WI38 (cell line): ENCODE data around the gene ASB2.

ENCODE experiments used
- H3K4me3 ChIP-seq: 2 replicates; pipeline ENCODE4 v1.5.1; 2011; ENCODE audit warnings: low read depth, mild to moderate bottlenecking, control low read depth, low read length
- CTCF ChIP-seq: IDR thresholded peaks from 2 replicates; pipeline ENCODE4 v1.5.1; 2012; ENCODE audit warnings: low read depth, mild to moderate bottlenecking, control low read depth, low read length

Gene ASB2

GRCh38 chr14:93944348-93945069 lies 31.9 kb downstream of the ASB2 start:
- TF ChIP-seq CTCF: no peak
- H3K4me3 ChIP-seq: no peak overlapping the region

DNA sequence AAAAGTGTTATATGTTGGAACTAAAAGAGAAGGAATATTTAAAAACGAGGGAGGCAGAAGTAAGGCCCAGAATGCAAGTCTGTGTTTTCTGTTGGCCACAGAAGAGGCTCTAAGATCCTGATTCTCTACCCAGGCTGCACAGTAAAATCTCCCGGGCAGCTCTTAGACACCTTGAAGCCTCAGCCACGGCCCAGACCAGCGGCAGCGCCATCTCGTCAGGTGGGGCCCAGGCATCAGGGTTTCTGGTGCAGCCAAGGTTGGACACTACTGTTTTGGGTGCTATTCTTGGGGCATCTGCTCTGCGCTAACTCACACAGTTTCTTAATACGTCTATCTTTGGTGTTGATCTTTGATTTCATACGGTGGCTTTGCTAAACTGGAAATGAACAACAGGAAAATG lies 32.4 kb downstream of the ASB2 start:
- no peak for TF ChIP-seq CTCF

GRCh38 chr14:93943052-93943451 lies 33.3 kb downstream of the ASB2 start:
- H3K4me3 ChIP-seq: no peak overlapping the region
- TF ChIP-seq CTCF: no peak

More for the DNA sequence above, 32.4 kb downstream of the ASB2 start:
- no peak overlapping the region for H3K4me3 ChIP-seq

- no peak overlapping the region for H3K4me3 ChIP-seq
- no peak for TF ChIP-seq CTCF
These were observed 35.0 kb downstream of the ASB2 start for GRCh38 chr14:93941293-93941910.

- TF ChIP-seq CTCF: no peak
- no peak overlapping the region for H3K4me3 ChIP-seq
These were observed 35.9 kb downstream of the ASB2 start for GRCh38 chr14:93940437-93940836.

GRCh38 chr14:93939304-93940229 lies 36.8 kb downstream of the ASB2 start:
- no peak overlapping the region for H3K4me3 ChIP-seq
- peak; percentile 33; the same call in 1 of the 2 replicates for TF ChIP-seq CTCF
